NCI-H524 (cell line): ENCODE data around the gene LBR.
"Not testable (repeated sequence)": the region's sequence is repeated elsewhere in the genome, so short reads cannot be mapped to it uniquely, and the experiment has no call there.

Experiments used
- DNase-seq, 2 experiments: peaks; one replicate each; lab custom pipeline; 2025; lab: John Stamatoyannopoulos, UW

The LBR gene

DNA sequence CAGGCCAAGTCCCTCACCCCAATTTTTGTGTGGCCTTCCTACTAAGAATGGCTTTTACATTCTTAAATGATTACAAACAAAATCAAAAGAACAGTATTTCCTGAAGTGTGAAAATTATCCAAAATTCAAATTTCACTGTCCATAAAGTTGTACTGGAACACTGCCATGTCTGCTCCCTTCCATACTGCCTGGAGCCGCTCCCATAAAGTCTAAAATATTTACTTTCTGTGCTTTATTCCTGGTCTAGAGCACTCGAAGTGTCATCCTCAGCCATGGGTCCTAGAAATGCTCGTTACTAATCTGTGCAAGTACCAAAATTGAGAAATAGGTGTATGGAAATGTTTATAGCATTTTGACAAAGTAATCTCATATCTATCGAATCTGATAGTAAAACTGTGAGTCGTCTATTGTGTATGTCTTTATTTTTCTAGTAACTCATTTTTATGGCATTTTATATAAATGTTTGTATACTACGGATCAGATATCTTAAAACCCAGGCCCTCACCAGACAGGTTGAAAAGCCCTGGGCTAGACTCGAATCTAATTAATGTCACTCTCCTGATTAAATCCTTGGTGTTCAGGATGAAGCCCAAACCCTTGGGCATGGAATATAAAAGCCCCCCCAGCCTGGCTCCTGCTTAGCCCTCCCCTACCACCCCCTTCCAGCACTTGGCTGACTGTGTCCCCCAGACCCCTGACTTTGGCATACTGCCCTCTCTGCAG is 4.9 kb downstream of the LBR start:
- no peak for DNase-seq

DNA sequence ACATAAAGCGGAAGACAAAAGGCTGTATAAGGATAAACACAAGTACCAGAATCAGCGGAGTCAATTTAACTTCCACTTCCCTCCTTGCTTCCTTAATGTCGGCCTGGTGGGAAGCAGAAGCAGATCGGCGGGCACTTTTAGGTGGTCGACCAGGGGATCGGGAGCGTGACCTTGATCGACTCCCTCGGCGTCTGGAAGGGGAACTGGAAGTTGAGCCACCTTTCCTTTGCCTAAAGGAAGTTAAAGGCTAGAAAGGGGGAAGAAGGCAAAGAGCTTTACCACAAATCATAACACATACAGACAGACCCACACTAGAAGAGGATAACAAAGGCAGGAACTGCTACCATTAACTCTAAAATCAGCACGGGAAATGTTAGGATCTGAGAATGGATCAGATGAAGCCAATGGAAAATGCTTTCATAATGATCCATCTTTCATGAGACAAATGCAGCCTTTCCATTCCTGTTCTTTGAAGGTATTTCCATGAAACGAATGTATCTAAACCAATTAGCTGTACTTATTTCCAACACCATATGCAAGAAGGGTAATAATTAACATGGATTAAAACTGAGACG is 5.7 kb downstream of the LBR start:
- no peak for DNase-seq

- DNase-seq: no peak
Measured at GRCh38 chr1:225418598-225418997, 9.2 kb downstream of the LBR start.

- DNase-seq: no peak
Measured at GRCh38 chr1:225418059-225418458, 9.8 kb downstream of the LBR start.

DNA sequence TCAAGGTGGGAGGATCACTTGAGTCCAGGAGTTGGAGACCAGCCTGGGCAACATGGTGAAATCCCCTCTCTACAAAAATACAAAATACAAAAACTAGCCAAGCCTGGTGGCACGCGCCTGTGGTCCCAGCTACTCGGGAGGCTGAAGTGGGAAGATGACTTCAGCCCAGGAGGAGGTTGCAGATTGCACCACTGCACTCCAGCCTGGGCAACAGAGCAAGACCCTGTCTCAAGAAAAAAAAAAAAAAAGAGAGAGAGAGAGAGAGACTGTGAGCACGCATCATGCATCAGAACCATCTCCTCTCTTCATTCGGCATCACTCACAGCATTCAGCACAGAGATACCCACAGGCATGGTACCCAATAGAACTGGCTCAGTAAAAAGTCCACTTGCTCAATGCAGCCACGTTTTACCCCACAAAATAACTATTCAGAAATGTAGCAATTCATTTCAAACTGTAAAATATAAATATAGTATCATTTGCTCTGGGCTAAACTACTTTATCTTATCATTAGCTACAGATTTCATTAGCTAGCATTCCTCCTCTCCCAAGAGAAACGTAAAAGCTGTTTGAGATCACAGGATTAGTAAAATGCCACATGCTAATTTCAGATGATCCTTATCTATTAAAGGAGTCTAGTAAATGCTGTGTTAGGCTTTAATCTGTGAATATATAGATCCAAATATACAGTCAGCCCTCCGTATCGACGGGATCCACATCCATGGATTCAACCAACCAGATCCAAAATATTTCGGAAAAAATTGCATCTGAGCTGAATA is 11.7 kb downstream of the LBR start:
- DNase-seq: no peak

DNA sequence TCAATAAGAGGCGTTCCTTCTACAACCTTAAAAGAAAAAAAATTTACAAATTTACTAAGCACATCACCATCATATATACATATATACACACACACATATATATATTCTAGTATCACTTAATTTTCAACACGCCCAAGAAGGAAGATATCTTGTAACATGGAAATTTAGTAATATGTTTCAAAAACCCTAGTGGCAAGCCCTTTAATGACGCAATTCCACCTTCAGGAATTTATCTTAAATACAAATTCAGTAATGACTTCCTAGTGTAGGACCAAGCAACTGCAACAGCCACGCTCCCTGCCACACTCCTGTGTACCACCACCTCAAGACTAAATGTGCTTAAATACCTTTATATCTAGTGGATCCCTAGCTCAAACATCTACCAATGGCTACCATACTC is 12.5 kb downstream of the LBR start:
- no peak for DNase-seq

- DNase-seq: no peak
Measured at GRCh38 chr1:225413708-225414375, 14.0 kb downstream of the LBR start.

- no peak for DNase-seq
Measured at GRCh38 chr1:225412803-225413351, 15.0 kb downstream of the LBR start.

GRCh38 chr1:225412321-225412720 is 15.5 kb downstream of the LBR start:
- no peak for DNase-seq

- DNase-seq: peak; percentile 6 to 33
Measured at GRCh38 chr1:225410036-225410435, 17.8 kb downstream of the LBR start.

GRCh38 chr1:225409051-225409450 is 18.8 kb downstream of the LBR start:
- DNase-seq: peak; percentile 14 to 62

- DNase-seq: no peak
Measured at GRCh38 chr1:225408249-225408648, 19.6 kb downstream of the LBR start.

GRCh38 chr1:225407755-225408154 is 20.1 kb downstream of the LBR start:
- no peak for DNase-seq

GRCh38 chr1:225406976-225407725 is 20.7 kb downstream of the LBR start:
- no peak for DNase-seq

DNA sequence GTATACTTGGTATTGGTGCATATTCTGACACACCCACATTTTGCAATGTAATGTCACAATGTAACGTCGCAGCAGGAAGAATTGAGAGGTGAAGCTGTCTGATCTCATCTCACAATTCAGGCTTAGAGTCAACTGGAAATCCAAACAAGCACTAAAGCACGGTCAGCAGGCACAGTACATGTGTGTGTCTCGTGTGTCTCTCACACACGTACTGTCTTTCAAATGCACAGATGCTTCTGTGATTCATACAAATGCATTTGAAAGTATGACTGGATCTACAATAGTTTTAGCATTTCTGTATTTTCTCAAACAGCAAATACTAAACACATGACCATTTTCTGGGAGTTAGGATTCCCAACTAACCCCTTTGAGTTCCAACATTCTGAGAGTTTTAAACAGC is 26.9 kb downstream of the LBR start:
- no peak for DNase-seq

DNA sequence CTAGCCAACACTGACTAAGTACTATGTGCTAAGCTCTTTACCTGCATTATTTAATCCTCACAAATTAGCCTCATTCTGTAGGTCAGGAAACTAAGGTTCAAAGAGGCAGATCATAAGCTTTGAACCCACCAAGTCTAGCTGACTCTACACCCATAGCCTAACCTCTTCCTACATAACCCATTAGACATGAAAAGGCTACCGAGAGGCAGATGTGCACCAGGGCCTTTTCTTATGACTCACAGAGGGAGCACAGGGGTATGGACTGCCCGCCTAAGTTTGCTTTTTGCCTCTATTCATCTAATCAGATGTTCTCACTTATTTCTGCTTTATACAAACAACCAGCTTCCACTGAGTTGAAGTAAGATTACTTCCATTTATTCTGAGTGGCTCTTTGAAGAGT is 31.5 kb downstream of the LBR start:
- DNase-seq: no peak

DNA sequence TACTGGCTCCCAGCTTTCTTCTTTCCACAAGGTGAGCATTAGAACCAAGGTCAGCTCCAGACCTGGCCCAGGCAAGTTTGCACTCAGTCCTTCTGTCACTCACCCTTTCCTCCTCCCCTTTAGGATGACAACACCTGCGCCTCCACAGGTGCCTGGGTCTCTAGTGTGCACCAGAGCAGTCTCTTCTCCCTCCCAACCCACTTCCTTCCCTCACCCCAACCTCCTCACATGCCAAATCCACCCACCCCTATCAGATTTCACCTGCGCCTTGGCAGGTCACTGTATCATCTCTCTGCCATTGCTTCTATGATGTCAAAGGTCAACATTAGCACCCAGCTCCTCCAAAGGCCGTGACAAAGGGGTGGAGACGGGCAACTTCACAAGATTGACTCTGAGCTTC is 38.0 kb downstream of the LBR start:
- no peak for DNase-seq

DNA sequence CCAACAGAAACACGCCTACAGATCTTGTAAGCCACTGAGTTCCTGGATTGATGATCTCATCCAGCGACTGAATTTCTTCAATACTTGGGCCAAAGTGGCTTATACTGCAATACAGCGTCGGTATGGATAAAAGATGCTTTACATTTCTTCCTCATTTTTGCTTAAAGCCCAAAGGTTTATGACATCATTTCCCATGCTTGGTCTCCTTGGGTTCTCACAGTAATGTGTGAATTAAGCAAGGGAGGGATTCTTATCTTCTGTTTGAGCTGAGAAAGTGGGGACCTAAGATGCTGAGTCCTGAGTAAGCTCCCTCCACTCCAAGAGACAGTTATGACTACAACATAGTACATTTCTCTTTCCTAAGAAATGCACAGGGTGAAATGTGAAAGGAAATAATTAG is 39.5 kb downstream of the LBR start:
- no peak for DNase-seq

DNA sequence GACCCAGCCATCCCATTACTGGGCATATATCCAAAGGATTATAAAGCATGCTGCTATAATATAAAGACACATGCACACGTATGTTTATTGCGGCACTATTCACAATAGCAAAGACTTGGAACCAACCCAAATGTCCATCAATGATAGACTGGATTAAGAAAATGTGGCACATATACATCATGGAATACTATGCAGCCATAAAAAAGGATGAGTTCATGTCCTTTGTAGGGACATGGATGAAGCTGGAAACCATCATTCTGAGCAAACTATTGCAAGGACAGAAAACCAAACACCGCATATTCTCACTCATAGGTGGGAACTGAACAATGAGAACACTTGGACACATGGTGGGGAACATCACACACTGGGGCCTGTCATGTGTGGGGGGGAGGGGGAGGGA is 41.0 kb downstream of the LBR start:
- not testable (repeated sequence) for DNase-seq

DNA sequence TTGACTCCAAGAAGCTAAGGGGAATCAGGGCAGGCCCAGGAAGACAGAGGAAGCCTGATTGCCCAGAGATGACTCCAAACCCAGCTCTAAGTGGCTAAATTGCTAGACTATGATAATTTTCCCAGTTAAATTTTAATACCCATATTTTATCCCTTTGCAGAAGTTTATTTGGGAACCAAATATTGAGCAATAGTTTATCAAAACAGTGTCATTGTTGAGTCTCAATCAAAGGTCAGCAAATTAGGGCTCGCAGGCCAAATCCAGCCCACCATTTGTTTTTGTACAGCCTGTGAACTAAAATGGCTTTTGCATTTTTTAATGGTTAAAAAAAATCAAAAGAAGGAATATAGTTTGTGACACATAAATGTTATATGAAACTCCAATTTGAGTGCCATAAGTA is 47.1 kb downstream of the LBR start:
- DNase-seq: no peak

DNA sequence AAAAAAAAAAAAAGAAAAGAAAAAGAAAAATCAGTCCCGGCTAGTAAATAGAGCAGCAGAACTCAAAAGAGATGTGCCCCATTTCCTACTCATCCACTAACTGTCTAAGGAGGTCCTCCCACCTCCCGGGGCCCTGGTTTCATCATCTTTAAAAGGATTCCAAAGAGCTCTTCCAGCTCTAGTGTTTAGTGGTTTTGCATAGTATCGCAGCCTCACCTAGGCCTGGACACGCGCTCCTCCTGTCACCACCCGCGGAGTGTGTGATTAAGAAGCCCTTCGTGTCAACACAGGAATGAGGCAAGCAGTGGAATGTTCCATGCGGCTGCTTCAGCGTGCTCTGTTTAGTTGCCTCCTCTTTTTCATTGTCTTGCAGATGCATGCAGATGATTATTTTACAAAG is 49.0 kb downstream of the LBR start:
- DNase-seq: no peak

- DNase-seq: no peak
Measured at GRCh38 chr1:225374996-225375395, 52.8 kb downstream of the LBR start.
